Esophagus muscularis mucosa (tissue), 4 donors: ENCODE results near the gene PLCD3.

Experiments used
- EP300 ChIP-seq: sonication (generic); formaldehyde crosslinking; IDR thresholded peaks from one replicate; pipeline ENCODE4 v1.6.1; 2017; ENCODE audit warnings: antibody characterized with exemption
- POLR2A ChIP-seq: fragments of 450-650 bp; IDR thresholded peaks from one replicate; pipeline ENCODE4 v1.6.1; 2017; ENCODE audit warnings: antibody characterized with exemption, moderate library complexity, mild to moderate bottlenecking, low read depth
- POLR2AphosphoS5 ChIP-seq, 2 donors: sonication (generic); formaldehyde crosslinking; IDR thresholded peaks; one replicate each; pipeline ENCODE4 v1.6.1; 2017; ENCODE audit warnings: antibody characterized with exemption in 2 of 2
- TF ChIP-seq, protein P1 (sequence below), 3 experiments: fragments of 200-600 bp in 2 of 3; fragments of 450-650 bp in 1 of 3; sonication (generic) in 2 of 3; IDR thresholded peaks; one replicate each; pipeline ENCODE4 v1.5.1; 2017 to 2019; ENCODE audit warnings: antibody characterized with exemption in 3 of 3, mild to moderate bottlenecking in 2 of 3, moderate library complexity in 1 of 3

DNA sequence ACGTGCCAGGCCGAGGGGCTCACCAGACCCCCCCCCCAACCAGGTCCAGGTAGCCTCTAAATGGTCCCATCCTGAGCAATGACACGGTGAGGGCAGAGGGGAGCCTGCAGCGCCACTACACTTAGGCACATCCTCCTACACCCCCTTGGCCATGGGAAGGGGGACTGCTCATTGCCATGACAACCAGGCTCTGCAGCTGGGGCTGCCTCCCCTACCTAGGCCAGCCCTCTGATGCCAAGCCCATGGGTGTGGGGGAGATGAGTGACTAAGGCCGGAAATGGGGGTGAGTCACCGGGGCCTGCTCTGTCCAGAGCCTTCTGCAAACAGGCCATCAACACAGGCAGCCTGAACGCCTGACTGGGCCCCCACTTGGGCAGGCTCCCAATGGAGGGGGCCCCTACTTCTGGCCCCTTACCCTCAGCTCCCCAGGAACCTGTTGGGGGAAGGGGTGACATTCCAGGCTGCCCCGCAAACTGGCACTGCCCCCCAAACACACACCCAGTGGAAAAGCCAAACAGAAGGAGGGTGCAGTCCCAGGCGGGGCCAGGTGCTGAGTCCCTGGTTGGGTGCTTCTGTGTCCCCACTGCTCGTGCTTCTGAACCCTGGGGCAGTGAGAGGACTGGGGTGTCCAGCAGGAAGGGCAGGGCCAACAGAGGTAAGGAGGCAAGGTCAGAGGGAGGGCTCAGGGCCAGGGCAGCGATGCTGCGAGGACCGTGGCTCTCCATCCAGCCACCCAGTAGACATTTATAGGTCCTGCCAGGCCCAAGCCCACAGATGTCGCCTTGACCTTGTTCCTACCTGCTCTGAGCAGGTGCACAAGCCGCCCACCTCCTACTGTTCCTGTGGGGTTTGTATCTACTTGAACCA, 8.2 kb downstream of the PLCD3 start:
- TF ChIP-seq EP300: no peak
- TF ChIP-seq POLR2AphosphoS5 (IDR thresholded peaks at IDR 0.05): peak; percentile 40 to 45
- TF ChIP-seq, protein P1, sequence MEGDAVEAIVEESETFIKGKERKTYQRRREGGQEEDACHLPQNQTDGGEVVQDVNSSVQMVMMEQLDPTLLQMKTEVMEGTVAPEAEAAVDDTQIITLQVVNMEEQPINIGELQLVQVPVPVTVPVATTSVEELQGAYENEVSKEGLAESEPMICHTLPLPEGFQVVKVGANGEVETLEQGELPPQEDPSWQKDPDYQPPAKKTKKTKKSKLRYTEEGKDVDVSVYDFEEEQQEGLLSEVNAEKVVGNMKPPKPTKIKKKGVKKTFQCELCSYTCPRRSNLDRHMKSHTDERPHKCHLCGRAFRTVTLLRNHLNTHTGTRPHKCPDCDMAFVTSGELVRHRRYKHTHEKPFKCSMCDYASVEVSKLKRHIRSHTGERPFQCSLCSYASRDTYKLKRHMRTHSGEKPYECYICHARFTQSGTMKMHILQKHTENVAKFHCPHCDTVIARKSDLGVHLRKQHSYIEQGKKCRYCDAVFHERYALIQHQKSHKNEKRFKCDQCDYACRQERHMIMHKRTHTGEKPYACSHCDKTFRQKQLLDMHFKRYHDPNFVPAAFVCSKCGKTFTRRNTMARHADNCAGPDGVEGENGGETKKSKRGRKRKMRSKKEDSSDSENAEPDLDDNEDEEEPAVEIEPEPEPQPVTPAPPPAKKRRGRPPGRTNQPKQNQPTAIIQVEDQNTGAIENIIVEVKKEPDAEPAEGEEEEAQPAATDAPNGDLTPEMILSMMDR (IDR thresholded peaks at IDR 0.05): no peak
- TF ChIP-seq POLR2A: no peak
